GM12874 (cell line): ENCODE data around the gene MYO1A.
A peak's percentile ranks its signal among the peaks of the same experiment; 100 is the strongest.

ENCODE experiments used
- TF ChIP-seq, protein P1 (sequence below): IDR thresholded peaks from 2 replicates; pipeline ENCODE4 v1.5.1; 2011; ENCODE audit warnings: low read depth, mild to moderate bottlenecking, control low read depth, low read length, moderate library complexity; ENCODE audit not compliant: insufficient read depth

MYO1A gene

GRCh38 chr12:57090490-57090889, 40.6 kb upstream of the MYO1A start:
- TF ChIP-seq, protein P1, sequence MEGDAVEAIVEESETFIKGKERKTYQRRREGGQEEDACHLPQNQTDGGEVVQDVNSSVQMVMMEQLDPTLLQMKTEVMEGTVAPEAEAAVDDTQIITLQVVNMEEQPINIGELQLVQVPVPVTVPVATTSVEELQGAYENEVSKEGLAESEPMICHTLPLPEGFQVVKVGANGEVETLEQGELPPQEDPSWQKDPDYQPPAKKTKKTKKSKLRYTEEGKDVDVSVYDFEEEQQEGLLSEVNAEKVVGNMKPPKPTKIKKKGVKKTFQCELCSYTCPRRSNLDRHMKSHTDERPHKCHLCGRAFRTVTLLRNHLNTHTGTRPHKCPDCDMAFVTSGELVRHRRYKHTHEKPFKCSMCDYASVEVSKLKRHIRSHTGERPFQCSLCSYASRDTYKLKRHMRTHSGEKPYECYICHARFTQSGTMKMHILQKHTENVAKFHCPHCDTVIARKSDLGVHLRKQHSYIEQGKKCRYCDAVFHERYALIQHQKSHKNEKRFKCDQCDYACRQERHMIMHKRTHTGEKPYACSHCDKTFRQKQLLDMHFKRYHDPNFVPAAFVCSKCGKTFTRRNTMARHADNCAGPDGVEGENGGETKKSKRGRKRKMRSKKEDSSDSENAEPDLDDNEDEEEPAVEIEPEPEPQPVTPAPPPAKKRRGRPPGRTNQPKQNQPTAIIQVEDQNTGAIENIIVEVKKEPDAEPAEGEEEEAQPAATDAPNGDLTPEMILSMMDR, result no peak

GRCh38 chr12:57089271-57090245, 39.6 kb upstream of the MYO1A start:
- TF ChIP-seq, protein P1, result no peak

DNA sequence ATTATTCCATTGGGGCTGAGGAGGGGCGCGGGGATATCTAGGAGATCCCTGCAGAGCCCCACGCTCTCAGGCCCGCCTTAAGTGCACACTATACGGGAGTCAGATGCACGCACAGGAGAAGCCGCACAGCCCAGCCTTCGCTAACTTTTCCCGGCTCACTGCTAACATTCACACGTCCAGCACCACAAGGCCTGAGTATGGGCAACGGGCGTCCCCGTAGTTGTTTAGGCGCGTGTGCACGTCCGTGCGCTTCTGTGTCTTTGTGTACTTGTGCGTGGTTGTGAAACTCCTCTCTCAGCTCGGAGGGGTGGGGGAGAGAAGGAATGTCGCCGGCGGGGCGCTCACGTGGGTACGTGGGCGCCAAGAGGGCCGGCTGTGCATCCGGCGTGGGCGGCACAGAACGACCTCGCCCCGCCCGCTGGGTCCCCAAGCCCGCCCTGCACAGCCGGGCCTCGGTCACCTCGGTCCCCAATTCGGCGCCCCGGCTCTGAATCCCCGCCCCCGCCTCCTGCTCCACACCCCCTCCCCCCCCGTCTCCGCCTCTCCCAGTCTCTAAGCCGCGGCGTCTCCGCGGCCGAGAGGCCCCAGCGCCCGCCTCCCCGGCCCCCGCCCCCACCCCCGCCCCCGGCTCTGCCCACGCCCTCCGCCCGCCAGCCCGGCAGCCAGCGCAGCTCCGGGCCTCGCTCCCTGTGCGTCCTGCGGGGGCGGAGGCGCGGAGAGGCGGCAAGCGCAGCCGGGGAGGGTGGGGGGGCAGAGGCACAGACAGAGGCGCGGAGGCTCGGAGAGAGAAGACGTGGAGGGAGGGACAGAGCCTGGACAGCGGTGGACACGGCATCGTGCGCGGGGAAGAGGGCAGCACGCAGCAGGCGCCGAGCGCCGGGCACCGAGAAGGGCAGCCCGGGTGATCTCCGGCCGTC, 38.7 kb upstream of the MYO1A start, which contains the start of gene NAB2:
TSS of gene NAB2 (plus strand) at position 761 of the 917 bp plus-strand sequence. CDS start 158 bp downstream, outside the sequence.
- TF ChIP-seq, protein P1, result no peak

DNA sequence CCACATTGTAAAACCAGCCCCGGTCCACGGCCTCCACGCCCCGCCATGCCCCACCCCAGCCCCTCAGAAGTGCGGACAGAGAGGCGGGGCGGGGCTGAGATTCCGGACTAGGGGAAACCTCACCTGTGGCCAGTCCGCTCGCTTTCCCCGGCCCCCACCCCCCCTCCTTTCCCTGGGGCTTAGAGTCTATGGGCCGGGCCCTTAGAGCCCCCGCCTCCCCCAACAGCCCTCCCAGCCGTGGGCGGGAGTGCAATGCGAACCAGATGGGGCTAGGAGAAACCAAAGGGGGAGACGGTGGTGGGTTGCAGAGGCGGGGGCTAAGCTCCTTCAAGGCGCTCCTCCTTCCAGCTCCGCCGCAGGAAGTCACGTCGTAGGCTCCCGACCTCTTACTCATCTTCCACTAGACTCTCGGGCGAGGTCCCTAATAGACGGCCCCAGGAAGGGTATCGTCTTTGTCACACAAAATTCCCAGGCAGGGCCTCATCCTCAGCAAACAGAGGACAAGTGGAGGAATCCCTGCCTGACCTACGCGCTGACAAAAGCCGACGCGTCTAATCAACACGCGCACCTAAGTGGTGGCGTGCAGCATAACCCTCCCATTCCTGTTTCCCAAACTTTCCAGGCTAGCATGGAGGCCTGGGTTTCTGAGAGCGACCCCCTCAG, 37.9 kb upstream of the MYO1A start:
- TF ChIP-seq, protein P1, result no peak

DNA sequence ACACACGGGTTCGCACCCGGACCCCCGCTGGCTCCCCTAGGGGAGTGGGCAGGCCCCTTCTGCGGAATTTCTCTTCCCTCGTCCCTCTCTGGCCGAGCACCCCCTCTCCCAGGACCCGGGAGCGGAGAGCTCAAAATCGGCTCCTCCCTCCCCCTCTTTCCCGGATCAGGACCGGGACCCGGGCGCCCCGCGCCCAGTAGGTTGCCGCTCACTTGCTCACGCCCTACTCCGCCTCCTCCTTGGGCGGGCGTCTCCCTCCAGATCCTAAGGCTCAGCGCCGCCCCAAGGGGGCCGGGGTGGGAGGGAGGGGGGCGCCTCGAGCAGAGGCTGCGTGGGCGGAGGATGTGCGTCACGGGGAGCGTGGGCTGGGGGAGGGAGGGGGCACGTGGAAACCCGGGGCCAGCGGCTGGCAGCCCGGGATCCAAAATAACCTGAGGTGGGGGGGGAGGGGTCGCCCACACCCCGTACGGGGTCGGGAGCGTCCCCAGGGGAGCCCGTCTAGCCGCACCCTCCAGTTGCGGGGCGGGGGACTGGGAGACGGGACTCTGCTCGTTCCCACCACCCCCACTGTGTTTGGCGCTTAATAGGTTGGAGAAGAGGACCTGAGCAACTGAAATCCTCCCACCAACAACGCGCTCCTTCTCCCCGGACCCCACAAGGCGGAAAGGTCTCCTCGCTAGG, 37.2 kb upstream of the MYO1A start:
- TF ChIP-seq, protein P1, result no peak

DNA sequence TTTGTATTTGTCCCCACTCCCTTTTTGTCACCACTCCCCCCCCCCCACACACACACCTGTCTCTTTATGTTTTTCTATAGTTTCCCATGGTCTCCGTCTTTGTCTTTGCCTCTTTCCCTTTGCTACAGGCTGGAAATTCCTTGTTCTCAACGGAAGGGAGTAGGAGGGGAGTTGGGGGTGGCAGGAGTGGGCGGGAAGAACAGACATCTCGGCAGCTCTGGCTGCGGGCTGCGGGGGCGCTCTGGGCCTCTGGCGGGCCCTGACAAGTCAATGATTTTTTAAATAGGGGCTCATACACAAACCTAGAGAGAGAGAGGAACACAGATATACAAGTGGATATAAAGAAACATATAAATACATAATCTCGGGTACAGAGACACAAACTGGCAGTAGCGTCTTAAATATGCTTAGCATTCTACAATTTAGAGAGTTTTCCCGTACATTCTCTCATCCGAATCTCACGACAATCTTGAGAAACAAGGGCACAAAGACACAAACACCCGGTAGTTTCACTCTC, 36.6 kb upstream of the MYO1A start:
- TF ChIP-seq, protein P1, result peak; percentile 54
